AG09309 (cell line): Measurements from ENCODE around the gene SCARF2.

Experiments used
- DNase-seq: peaks from one replicate; pipeline ENCODE4 v3.0.0-alpha.2; 2010; ENCODE audit warnings: low read depth
- H3K4me3 ChIP-seq: 2 replicates; pipeline ENCODE4 v1.5.1; 2011; ENCODE audit warnings: mild to moderate bottlenecking, low read depth, low read length, moderate library complexity; ENCODE audit not compliant: control insufficient read depth
- TF ChIP-seq, protein P1 (sequence below): IDR thresholded peaks from 2 replicates; pipeline ENCODE4 v1.5.1; 2011; ENCODE audit warnings: mild to moderate bottlenecking, low read depth, low read length, inconsistent platforms; ENCODE audit not compliant: insufficient read depth, control insufficient read depth; ENCODE audit errors: missing control alignments

The SCARF2 gene

DNA sequence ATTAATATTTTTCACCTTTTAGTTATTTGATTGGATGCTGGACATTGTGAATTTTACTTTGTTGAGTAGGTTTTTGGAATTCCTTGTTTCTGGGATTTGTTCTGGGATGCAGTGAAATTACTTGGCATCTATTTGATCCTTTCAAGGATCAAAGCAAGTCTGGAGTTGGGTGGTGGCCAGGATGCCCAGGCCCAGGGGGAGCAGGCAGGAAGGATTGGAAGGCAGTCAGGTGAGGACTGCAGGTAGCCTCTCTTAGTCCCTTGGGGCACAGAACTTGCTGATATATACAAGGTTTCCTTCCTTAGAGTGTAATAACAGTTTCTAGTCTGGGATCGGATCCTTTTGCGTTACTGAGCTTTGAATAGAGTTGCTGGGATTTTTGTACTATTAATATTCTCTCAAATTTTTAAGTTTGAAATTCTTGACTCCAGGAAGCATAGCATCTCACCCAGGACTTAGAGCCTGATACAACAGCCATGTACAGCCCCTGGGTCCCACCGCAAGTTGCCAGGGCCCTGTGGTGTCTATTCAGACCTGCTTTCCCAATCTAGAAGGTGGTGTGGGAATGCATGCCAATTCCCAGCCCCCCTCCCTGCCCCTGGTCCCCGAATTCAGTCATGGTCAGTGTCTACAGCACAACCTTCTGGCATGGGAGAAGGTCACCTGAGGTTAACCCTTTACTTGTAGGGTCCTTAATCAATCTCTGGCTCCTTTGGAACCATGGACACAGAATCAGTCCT, 37.6 kb downstream of the SCARF2 start:
- DNase-seq, result no peak
- H3K4me3 ChIP-seq, result no peak overlapping the region
- TF ChIP-seq, protein P1, sequence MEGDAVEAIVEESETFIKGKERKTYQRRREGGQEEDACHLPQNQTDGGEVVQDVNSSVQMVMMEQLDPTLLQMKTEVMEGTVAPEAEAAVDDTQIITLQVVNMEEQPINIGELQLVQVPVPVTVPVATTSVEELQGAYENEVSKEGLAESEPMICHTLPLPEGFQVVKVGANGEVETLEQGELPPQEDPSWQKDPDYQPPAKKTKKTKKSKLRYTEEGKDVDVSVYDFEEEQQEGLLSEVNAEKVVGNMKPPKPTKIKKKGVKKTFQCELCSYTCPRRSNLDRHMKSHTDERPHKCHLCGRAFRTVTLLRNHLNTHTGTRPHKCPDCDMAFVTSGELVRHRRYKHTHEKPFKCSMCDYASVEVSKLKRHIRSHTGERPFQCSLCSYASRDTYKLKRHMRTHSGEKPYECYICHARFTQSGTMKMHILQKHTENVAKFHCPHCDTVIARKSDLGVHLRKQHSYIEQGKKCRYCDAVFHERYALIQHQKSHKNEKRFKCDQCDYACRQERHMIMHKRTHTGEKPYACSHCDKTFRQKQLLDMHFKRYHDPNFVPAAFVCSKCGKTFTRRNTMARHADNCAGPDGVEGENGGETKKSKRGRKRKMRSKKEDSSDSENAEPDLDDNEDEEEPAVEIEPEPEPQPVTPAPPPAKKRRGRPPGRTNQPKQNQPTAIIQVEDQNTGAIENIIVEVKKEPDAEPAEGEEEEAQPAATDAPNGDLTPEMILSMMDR, result no peak

DNA sequence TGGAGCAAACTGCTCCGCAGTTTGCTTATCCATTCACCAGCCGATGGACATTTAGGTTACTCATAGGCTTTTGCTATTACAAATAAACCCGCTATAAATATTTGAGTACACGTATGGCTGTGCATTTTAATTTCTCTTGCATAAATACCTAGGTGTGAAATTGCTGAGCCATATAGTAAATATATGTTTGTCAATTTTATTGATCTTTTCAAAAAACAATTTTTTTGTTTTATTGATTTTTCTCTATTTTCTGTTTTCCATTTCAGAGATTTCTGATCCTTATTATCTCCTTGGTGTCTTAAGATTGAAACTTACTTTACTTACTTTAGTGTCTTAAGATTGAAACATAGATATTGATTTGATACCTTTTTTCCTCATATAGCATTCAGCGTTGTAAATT, 39.2 kb downstream of the SCARF2 start:
- TF ChIP-seq, protein P1, result no peak
- DNase-seq, result no peak
- H3K4me3 ChIP-seq, result no peak overlapping the region

DNA sequence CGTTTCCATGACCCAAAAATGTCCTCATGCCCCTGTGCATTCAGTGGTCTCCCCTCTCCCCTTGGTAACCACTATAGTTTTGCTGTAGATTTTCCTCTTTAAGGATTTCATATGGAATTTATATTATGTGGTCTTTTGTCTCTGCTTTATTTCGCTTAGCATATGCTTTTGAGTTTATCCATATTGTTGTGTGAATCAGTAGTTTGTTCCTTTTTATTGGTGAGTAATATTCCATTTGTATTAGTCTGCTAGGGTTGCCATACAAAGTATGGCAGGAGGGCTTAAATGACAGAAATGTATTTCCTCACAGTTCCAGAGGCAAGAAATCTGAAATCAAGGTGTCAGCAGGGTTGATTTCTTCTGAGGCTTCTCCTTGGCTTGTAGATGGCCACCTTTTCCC, 40.1 kb downstream of the SCARF2 start:
- no peak for DNase-seq
- TF ChIP-seq, protein P1, result no peak
- H3K4me3 ChIP-seq, result no peak overlapping the region

DNA sequence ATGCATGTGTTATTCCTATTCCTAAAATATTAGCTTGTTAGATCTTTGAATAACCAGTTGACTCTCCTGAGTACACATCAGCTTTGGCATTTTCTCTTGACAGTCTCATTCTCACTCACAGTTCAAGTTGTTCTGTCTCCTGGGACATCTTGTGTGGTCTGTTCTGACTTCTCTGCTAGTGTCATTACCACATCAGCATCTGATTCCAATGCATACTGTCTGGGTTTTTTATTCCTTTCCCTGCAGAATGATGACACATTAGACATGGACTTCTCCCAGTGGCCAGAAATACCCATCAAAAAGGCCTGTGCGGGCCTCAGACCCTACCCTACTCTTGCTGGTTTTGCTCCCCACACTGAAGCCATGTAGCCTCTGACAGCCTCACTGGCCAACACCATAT, 41.0 kb downstream of the SCARF2 start:
- DNase-seq, result peak; percentile 21
- no peak overlapping the region for H3K4me3 ChIP-seq
- TF ChIP-seq, protein P1, result no peak

DNA sequence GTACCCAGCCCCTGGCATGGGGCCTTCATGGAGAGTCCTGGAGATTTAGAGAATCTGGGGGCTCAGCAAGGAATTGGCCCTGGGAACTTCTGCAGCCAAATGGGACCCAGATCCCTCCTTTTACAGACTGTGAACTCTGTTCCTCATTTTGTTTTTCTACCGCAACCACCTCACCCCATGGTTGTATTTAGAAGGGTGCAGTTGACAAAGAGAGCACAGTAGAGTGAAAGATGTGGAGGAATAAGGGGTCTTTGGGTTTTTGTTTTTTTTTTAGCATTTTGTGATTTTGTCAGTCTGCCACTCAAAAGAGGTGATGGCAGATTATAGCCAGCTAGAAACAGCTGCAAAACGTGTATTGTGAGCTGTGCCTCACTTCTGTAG, 41.7 kb downstream of the SCARF2 start:
- no peak for DNase-seq
- TF ChIP-seq, protein P1, result no peak
- H3K4me3 ChIP-seq, result no peak overlapping the region

DNA sequence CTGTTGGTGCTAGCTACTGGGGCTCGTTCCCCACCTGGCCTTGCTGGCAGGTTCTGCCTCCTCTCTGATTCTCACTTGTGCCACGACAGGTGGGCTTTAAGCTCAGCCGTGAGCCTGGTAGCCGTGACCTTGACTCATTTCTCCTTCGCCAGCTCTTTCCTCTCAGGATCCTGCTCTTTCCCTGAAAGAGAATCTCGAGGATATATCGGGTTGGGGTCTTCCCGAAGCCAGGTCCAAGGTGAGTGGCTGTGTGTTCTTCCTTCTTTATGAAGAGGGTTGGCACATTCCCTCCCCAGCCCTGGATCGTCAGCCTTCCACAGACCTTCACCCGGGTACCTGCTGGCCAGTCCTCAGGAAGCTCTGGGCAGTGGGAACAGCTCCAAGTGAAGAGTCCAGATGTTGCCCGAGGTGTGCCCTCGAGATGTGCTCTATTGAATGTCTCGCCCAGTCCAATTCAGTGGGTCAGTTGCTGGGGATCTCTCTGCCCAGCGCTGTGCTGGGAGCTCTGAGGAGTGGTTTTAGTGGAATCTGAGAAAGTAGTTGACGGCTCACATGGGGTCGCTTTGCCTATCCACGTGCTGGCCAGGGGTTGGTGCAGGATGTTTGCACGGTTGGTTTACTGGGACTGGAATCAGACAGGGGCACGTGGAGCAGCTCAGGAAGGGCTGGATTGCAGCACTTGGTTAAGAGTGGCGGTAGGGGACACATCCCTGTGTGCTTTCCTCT, 42.3 kb downstream of the SCARF2 start:
- H3K4me3 ChIP-seq, result no peak overlapping the region
- TF ChIP-seq, protein P1, result no peak
- DNase-seq, result no peak
